Activated B cell treated with CpG ODN at 0.5 μM for 24 hours (primary cell): Measurements from ENCODE around the gene DNASE1L2. TPM values are rescaled to one million over a fixed set of nuclear protein-coding genes. Genes with fewer than 3 reads are reported as not detected.

Source experiments
- ATAC-seq: fragments of 200-7000 bp; cut with Tn5 transposase; one replicate; pipeline ENCODE4 v1.10.0; 2021; ENCODE audit warnings: low read depth, mild to moderate bottlenecking, moderate library complexity
- CTCF ChIA-PET: fragments of 350-600 bp; sonication (Branson Sonifier 250); formaldehyde crosslinking; loops from one replicate; lab custom pipeline; 2021; ENCODE audit warnings: antibody characterized with exemption; lab: Charles Lee
- POLR2A ChIA-PET: fragments of 350-600 bp; sonication (Branson Sonifier 250); formaldehyde crosslinking; loops from one replicate; lab custom pipeline; 2021; ENCODE audit warnings: antibody characterized with exemption; lab: Charles Lee
- DNase-seq: peaks from one replicate; pipeline ENCODE4 v3.0.0; 2022
- H3K27ac Mint-ChIP-seq: one replicate; pipeline ENCODE4 v1.8.0; 2020; ENCODE audit warnings: mixed read lengths
- H3K27me3 Mint-ChIP-seq: one replicate; pipeline ENCODE4 v1.8.0; 2021; ENCODE audit warnings: mixed read lengths
- H3K36me3 Mint-ChIP-seq: one replicate; pipeline ENCODE4 v1.8.0; 2021; ENCODE audit warnings: low read depth, mixed read lengths
- H3K4me1 Mint-ChIP-seq: one replicate; pipeline ENCODE4 v1.8.0; 2021; ENCODE audit warnings: mixed read lengths
- H3K4me3 Mint-ChIP-seq: one replicate; pipeline ENCODE4 v1.8.0; 2020; ENCODE audit warnings: mild to moderate bottlenecking, mixed read lengths
- H3K9me3 Mint-ChIP-seq: one replicate; pipeline ENCODE4 v1.8.0; 2020; ENCODE audit warnings: mixed read lengths
- CTCF ChIP-seq: fragments of 200-600 bp; IDR thresholded peaks from one replicate; pipeline ENCODE4 v1.8.0; 2022; ENCODE audit warnings: antibody characterized with exemption, mild to moderate bottlenecking
- intact Hi-C: fragments of 100-400 bp; cut with micrococcal nuclease; formaldehyde crosslinking; loops from one replicate; pipeline ENCODE4 v1.15.1; 2024
- total RNA-seq: library from RNA; stranded (reverse); gene quantifications from 2 replicates; pipeline ENCODE4 v1.2.3, GENCODE V29; 2022

Gene DNASE1L2
- total RNA-seq, 1 donor from 2014 or later, result 1.3 TPM

GRCh38 chr16:2206780-2207433 is 29.3 kb upstream of the DNASE1L2 start:
- no peak overlapping the region for H3K27ac Mint-ChIP-seq
- DNase-seq, result no peak
- no peak for TF ChIP-seq CTCF
- CTCF ChIA-PET, result no interaction called here
- H3K27me3 Mint-ChIP-seq, result no peaks in the 10 kb centered on the region
- H3K4me3 Mint-ChIP-seq, result peak overlapping the region; percentile 32
- POLR2A ChIA-PET, result interaction anchor here (1.4 to 5.8 kb wide), 3 partner anchors 8 to 215 kb away, joined by 5 to 62 read pairs (median 38); partner anchors contain the start of genes PGP and TRAF7
- H3K9me3 Mint-ChIP-seq, result no peaks in the 10 kb centered on the region
- intact Hi-C loops, result loop anchor here (5.0 kb wide), 1 partner anchor 200 kb away; the partner anchor contains the start of gene ZNF598
- no peak for ATAC-seq
- H3K36me3 Mint-ChIP-seq, result peaks cover 27% of the 10 kb centered on the region
- H3K4me1 Mint-ChIP-seq, result peaks cover 19% of the 10 kb centered on the region

- TF ChIP-seq CTCF, result no peak
- intact Hi-C loops, result loop anchor here (5.0 kb wide), 1 partner anchor 201 kb away; the partner anchor contains the start of gene ZNF598
- ChIA-PET POLR2A (interaction anchor here (0.9 to 5.8 kb wide), 2 partner anchors 52 to 54 kb away, joined by 3 to 62 read pairs; partner anchors contain the start of gene TRAF7), CTCF (no interaction called here)
- no peaks in the 10 kb centered on the region for H3K27me3 Mint-ChIP-seq
- peaks cover 27% of the 10 kb centered on the region for H3K36me3 Mint-ChIP-seq
- ATAC-seq (no peak), DNase-seq (no peak)
- H3K9me3 Mint-ChIP-seq, result no peaks in the 10 kb centered on the region
- H3K27ac Mint-ChIP-seq, result no peak overlapping the region
- H3K4me1 Mint-ChIP-seq, result peaks cover 25% of the 10 kb centered on the region
- no peak overlapping the region for H3K4me3 Mint-ChIP-seq
Observed at GRCh38 chr16:2207872-2208271, 28.4 kb upstream of the DNASE1L2 start.

- Mint-ChIP-seq H3K4me3 (no peak overlapping the region), H3K9me3 (no peaks in the 10 kb centered on the region), H3K27me3 (no peaks in the 10 kb centered on the region), H3K4me1 (peaks cover 28% of the 10 kb centered on the region), H3K36me3 (peaks cover 27% of the 10 kb centered on the region), H3K27ac (no peak overlapping the region)
- TF ChIP-seq CTCF, result no peak
- intact Hi-C loops, result loop anchor here (5.0 kb wide), 1 partner anchor 201 kb away; the partner anchor contains the start of gene ZNF598
- ChIA-PET POLR2A (interaction anchor here (0.9 kb wide), 1 partner anchor 52 kb away, joined by 3 read pairs; no protein-coding TSS in a partner anchor), CTCF (no interaction called here)
- no peak for ATAC-seq
- no peak for DNase-seq
Observed at GRCh38 chr16:2208308-2208707, 27.9 kb upstream of the DNASE1L2 start.

- intact Hi-C loops, result loop anchor here (5.0 kb wide), 1 partner anchor 201 kb away; the partner anchor contains the start of gene ZNF598
- ATAC-seq (no peak), DNase-seq (no peak)
- peaks cover 27% of the 10 kb centered on the region for H3K36me3 Mint-ChIP-seq
- TF ChIP-seq CTCF, result no peak
- no peak overlapping the region for H3K27ac Mint-ChIP-seq
- ChIA-PET POLR2A (interaction anchor here (0.9 kb wide), 1 partner anchor 53 kb away, joined by 3 read pairs; no protein-coding TSS in a partner anchor), CTCF (no interaction called here)
- no peaks in the 10 kb centered on the region for H3K27me3 Mint-ChIP-seq
- no peaks in the 10 kb centered on the region for H3K9me3 Mint-ChIP-seq
- no peak overlapping the region for H3K4me3 Mint-ChIP-seq
- H3K4me1 Mint-ChIP-seq, result peaks cover 31% of the 10 kb centered on the region
Observed at GRCh38 chr16:2208772-2209171, 27.5 kb upstream of the DNASE1L2 start.
